ENCODE measurements around the gene ACADS.

DNA sequence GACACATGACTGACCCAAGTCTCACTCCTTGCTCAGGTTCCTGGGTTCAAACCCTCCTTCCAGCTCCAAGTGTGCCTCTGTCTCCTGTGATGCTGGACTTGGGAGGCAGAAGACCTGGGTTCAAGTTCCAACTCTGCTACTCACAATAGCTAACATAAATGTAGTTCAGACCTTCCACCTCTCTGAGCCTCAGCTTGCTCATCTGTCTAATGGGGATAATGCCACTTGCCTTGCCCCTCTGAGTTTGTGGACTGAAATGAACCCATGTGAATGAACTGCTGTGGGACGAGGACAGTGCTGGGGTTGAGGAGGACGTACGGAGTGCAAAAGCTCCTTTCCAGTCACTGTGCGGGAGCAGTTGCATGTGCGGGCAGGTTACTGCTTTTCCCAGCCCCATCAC lies 40.9 kb downstream of the ACADS start:
- no peak for TF ChIP-seq SNAI2 (CRISPR knock-in tag; IDR thresholded peaks at IDR 0.05)
- TF ChIP-seq ISL1 (CRISPR knock-in tag; IDR thresholded peaks at IDR 0.05) = no peak
- TF ChIP-seq ARNTL (CRISPR knock-in tag; IDR thresholded peaks at IDR 0.05; ENCODE audit: borderline replicate concordance, low read depth) = no peak
- TF ChIP-seq ZNF70 (CRISPR knock-in tag; IDR thresholded peaks at IDR 0.05) = no peak
- TF ChIP-seq ZFP30 (CRISPR knock-in tag; IDR thresholded peaks at IDR 0.05) = no peak
- TF ChIP-seq, protein P1, sequence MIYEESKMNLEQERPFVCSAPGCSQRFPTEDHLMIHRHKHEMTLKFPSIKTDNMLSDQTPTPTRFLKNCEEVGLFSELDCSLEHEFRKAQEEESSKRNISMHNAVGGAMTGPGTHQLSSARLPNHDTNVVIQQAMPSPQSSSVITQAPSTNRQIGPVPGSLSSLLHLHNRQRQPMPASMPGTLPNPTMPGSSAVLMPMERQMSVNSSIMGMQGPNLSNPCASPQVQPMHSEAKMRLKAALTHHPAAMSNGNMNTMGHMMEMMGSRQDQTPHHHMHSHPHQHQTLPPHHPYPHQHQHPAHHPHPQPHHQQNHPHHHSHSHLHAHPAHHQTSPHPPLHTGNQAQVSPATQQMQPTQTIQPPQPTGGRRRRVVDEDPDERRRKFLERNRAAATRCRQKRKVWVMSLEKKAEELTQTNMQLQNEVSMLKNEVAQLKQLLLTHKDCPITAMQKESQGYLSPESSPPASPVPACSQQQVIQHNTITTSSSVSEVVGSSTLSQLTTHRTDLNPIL (CRISPR knock-in tag; IDR thresholded peaks at IDR 0.05; ENCODE audit: low read depth) = no peak
- no peak for TF ChIP-seq TSHZ2 (CRISPR knock-in tag; IDR thresholded peaks at IDR 0.05)

Data from SK-N-SH treated with all-trans-retinoic acid at 6 μM for 48 hours (cell line).